SIG-M5 treated with dmso at 0.1 percent for 504 hours (cell line): ENCODE measurements around the gene CST4.
"Not testable (repeated sequence)": the region's sequence is repeated elsewhere in the genome, so short reads cannot be mapped to it uniquely, and the experiment has no call there.

Experiments
- DNase-seq: peaks from one replicate; lab custom pipeline; 2025; ENCODE audit not compliant: unreplicated experiment; lab: John Stamatoyannopoulos, UW

Gene CST4

DNA sequence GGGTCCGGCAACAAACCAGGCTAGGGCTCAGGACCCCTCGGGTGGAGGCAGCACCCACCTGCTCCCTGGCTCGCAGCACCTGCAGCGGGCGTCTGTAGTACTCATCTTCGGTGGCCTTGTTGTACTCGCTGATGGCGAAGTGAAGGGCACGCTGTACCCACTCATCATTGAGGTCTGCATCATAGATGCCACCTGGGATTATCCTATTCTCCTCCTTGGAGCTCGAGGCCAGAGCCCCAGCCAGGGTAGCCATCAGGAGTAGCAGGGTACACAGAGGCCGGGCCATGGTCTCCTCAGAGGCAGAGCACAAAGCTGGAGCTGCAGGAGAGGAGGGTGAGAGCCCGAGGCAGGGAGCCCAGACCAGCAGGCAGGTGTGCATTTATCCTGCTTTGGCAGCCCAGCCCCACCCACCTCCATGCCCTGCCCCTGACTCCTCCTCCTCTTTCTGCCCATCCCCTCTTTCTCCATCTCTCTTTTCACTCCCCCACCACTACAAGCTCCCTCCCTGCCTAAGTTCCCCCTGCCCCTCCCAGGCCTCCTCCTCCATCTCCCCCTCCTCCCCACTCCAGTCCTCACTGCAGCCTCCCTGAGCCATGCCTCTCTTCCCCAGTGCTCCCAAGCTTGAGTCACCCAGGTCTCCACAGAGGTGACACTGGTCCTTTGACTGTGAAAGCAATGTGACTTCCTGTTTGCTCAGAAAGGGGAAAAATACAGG is at the start of gene CST4:
TSS of gene CST4 (minus strand) at position 355 of the 715 bp plus-strand sequence. CDS start at position 286, 69 bp downstream.
- not testable (repeated sequence) for DNase-seq

DNA sequence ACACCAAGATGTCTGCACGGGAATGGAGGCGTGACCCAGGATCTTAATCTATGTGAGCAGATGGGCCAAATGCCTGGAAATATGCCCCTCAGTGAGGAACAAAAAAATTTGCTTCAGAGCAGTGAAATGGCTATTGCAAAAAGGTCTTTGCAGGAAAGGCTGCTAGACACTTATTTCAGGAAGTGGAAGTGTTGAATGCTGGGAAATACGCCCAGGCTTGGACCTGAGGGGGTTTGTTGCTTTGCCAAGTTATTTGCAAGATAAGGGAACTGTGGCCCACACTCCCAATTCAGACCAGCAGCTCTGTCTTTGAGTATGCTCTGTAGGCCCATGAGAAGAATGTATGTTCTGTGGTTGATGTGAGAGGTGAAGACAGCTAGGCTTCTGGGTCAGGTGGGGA is 46.6 kb upstream of the CST4 start:
- not testable (repeated sequence) for DNase-seq

DNA sequence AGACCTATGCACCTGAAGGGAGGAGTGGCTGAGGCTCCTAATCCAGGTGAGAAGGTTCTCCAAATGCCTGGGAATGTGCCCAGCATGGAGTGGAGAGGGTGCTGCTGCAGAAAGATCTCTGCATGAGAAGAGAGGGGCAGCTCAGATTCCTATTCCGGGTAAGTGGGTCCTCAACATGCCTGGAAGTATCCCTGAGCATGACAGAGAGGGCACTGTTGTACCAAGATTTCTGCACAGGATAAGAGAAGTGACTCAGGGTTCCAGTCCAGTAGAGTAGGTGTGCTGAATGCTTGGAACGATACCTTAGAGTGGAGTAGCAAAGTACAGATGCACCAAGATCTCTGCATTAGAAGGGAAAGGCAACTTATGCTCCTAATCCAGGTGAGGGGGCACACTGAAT is 46.1 kb upstream of the CST4 start:
- not testable (repeated sequence) for DNase-seq

GRCh38 chr20:23734440-23734839 is 45.6 kb upstream of the CST4 start:
- not testable (repeated sequence) for DNase-seq

- DNase-seq, result no peak
These were observed 38.2 kb upstream of the CST4 start for GRCh38 chr20:23727016-23727415.

- no peak for DNase-seq
These were observed 36.3 kb upstream of the CST4 start for GRCh38 chr20:23725102-23725501.

- DNase-seq, result not testable (repeated sequence)
These were observed 34.9 kb upstream of the CST4 start for GRCh38 chr20:23723659-23724307.

DNA sequence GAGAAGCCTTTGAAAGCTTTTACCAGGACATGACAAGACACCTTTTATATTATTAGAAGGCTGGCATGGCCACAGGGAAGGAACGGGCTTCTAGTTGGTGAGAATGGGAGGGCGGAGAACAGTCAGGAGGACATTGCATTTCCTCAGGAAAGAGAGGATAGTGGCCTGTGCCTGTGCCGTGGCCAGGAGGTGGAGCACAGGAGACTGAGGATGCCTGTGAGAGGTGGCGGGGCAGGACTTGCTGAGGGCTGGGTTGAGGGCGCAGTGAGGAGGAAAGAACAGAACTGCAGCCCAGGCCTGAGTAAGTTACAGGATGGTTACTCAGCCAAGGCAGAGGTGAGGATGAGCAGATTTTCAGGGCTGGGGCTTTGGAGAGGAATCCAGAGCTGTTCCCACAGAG is 34.0 kb upstream of the CST4 start:
- not testable (repeated sequence) for DNase-seq

DNA sequence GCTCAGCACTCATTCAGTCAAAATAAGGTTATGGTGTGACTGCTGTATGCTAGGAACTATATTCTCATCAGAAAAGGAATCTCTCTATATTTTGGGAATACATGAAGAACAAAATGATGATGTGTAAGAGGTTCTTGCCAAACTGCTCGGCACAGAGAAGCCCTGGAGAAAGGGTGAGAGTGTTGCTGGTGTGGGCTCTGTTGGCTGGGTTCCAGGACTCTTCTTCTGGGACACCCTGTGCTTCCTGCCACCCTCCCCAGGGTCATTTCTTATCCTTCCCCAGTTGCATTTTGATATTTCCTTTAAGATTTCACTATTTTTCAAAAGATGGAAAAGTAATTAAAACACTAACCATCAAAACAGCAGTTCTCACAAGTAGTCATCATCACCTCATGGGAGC is 33.1 kb upstream of the CST4 start:
- DNase-seq, result no peak

GRCh38 chr20:23719351-23719750 is 30.5 kb upstream of the CST4 start:
- DNase-seq, result not testable (repeated sequence)

DNA sequence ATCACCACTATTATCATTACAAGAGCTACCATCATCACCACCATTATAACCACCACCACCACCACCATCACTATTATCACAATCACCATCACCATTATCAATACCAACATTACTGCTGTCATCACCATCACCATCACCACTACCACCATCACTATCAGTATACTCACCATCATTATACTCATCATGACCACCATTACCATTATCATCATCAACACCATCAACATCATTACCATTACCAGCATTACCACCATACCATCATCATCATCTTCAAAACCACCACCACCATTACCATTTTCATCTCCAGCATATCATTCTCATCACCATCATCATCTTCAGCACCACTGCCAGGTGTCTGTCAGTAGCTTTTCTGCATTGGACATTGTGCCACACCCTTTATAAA is 22.9 kb upstream of the CST4 start:
- DNase-seq, result not testable (repeated sequence)

GRCh38 chr20:23710771-23711170 is 21.9 kb upstream of the CST4 start:
- no peak for DNase-seq

GRCh38 chr20:23705895-23706294 is 17.1 kb upstream of the CST4 start:
- no peak for DNase-seq

DNA sequence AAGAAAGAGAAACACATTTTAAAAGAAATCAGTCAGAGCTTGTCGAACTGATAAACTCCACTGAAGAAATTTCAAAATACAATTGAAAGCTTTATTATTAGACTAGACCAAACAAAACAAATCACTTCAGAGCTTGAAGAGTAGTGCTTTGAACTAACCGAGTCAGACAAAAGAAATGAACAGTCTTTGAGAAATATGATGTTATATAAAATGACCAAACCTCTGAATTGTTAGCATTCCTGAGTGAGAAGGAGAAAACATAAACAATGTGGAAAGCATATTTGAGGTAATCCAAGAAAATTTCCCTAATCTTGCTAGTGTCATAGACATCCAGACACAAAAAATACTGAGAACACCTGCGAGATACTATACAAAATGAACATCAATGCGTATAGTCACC is 13.2 kb upstream of the CST4 start:
- DNase-seq, result no peak

DNA sequence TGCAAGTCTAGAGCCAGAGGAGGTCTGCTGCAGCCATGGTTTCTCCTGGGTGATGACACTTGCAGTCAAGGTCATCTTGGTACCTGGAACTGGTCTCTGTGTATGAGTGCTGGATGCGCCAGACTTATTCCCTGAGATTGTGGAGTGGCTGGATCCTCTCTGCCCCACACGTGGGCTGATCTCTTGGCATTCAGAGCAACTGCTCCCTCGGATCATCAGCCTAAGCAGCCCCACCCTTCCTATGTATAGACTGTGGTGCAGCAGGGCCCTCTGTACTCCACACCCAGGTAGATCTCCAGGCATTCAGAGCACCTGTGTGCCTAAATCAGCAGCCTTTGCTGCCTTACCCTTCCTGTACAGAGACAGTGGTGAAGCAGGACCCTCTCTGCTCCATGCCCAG is 12.1 kb upstream of the CST4 start:
- no peak for DNase-seq

- DNase-seq, result no peak
These were observed 9.1 kb upstream of the CST4 start for GRCh38 chr20:23697947-23698346.

DNA sequence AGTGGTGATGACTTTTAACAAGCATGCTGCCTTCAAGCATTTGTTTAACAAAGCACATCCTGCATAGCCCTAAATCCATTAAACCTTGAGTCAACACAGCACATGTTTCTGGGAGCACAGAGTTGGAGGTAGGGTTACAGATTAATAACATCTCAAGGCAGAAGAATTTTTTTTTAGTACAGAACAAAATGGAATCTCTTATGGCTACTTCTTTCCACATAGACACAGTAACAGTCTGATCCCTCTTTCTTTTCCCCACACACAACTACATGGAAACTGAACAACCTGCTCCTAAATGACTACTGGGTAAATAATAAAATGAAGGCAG is 6.2 kb upstream of the CST4 start:
- not testable (repeated sequence) for DNase-seq

DNA sequence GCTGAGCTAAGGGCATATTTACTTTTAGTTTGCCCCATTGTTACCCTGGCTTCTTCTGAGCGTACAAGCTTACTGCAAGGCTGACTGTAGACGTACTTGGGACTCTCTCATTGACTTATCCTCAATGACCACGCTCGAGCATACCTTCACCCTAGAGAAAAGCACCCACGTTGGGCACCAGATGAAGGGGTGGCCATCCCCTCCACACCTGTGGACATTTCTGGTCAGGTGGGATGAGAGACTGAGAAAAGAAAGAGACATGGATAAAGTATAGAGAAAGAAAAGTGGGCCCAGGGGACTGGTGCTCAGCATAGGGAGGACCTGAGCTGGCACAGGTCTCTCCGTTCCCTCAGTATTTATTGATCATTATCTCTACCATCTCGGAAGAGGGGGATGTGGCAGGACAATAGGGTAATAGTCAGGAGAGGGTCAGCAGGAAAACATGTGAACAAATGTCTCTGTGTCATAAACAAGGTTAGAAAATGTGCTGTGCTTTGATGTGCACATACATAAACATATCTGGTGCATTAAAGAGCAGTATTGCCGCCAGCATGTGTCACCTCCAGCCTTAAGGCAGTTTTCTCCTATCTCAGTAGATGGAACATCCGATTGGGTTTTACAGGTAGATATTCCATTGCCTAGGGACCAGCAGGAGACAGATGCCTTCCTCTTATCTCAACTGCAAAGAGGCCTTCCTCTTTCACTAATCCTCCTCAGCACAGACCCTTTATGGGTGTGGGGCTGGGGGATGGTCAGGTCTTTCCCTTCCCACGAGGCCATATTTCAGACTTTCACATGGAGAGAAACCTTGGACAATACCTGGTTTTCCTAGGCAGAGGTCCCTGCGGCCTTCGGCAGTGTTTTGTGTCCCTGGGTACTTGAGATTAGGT is 5.6 kb upstream of the CST4 start:
- DNase-seq, result not testable (repeated sequence)

GRCh38 chr20:23692725-23693619 is 4.1 kb upstream of the CST4 start:
- not testable (repeated sequence) for DNase-seq

GRCh38 chr20:23691675-23692074 is 2.8 kb upstream of the CST4 start:
- DNase-seq, result no peak

DNA sequence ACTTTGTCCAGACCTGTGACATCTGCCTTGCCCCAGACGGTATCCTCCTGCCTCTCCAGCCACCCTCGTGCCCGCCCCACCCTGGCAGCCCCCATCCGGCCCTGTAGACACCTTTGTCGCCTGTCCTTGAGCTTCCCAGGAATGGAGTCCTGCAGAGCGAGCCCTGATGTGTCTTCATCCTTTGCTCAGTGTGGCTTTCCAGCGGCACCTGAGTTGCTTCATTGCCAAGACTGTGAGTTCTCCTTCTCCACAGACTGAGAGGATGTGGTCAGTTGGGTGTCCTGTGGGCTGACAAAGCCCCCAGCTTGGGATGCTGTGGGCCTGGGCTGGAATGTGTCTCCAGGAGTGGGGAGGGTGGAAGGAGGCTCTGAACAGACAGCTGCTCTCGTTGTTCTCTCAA is 1.7 kb upstream of the CST4 start:
- DNase-seq, result no peak
